Glutamatergic neuron (in vitro differentiated cells): ENCODE measurements around the gene PNPLA8. TPM values are rescaled to one million over a fixed set of nuclear protein-coding genes. Genes with fewer than 3 reads are reported as not detected.

Experiments
- DNase-seq: peaks from one replicate; pipeline ENCODE4 v3.0.0; 2022
- H3K27ac Mint-ChIP-seq: one replicate; pipeline ENCODE4 v1.8.0; 2020; ENCODE audit warnings: mild to moderate bottlenecking, mixed read lengths, inconsistent platforms; ENCODE audit not compliant: unreplicated experiment
- H3K27me3 Mint-ChIP-seq: one replicate; pipeline ENCODE4 v1.8.0; 2020; ENCODE audit warnings: mild to moderate bottlenecking, moderate library complexity, mixed read lengths, inconsistent platforms; ENCODE audit not compliant: unreplicated experiment
- H3K36me3 Mint-ChIP-seq: one replicate; pipeline ENCODE4 v1.8.0; 2020; ENCODE audit warnings: mild to moderate bottlenecking, mixed read lengths, inconsistent platforms; ENCODE audit not compliant: unreplicated experiment
- H3K4me1 Mint-ChIP-seq: one replicate; pipeline ENCODE4 v1.8.0; 2020; ENCODE audit warnings: mild to moderate bottlenecking, low read depth, mixed read lengths, inconsistent platforms; ENCODE audit not compliant: unreplicated experiment
- H3K4me3 Mint-ChIP-seq: one replicate; pipeline ENCODE4 v1.8.0; 2020; ENCODE audit warnings: mild to moderate bottlenecking, mixed read lengths, inconsistent platforms; ENCODE audit not compliant: unreplicated experiment
- H3K9me3 Mint-ChIP-seq: one replicate; pipeline ENCODE4 v1.8.0; 2020; ENCODE audit warnings: mild to moderate bottlenecking, moderate library complexity, mixed read lengths, inconsistent platforms; ENCODE audit not compliant: unreplicated experiment
- CTCF ChIP-seq: fragments of 200-600 bp; sonication (generic); IDR thresholded peaks from one replicate; pipeline ENCODE4 v1.5.0; 2021; ENCODE audit not compliant: partially characterized antibody, unreplicated experiment
- total RNA-seq: library from RNA; stranded (reverse); fragmentation: NEBNext Ultra II Directional; extraction: Animal tissue kit (Norgen Biotek cat#: 25700); gene quantifications from one replicate; pipeline ENCODE4 v1.2.1, GENCODE V29; 2021; ENCODE audit not compliant: unreplicated experiment

PNPLA8 gene
- total RNA-seq, 1 donor from 2014 or later: 46.4 TPM

- H3K4me3 Mint-ChIP-seq: no peak overlapping the region
- H3K4me1 Mint-ChIP-seq: peaks cover 43% of the 10 kb centered on the region
- no peaks in the 10 kb centered on the region for H3K36me3 Mint-ChIP-seq
- DNase-seq: no peak
- peaks cover 8% of the 10 kb centered on the region for H3K9me3 Mint-ChIP-seq
- H3K27me3 Mint-ChIP-seq: peaks cover 4% of the 10 kb centered on the region
- TF ChIP-seq CTCF: no peak
- H3K27ac Mint-ChIP-seq: no peak overlapping the region
Measured at GRCh38 chr7:108424013-108424412, 101.9 kb downstream of the PNPLA8 start.

- Mint-ChIP-seq H3K36me3 (no peaks in the 10 kb centered on the region), H3K4me1 (peaks cover 48% of the 10 kb centered on the region), H3K9me3 (peaks cover 8% of the 10 kb centered on the region), H3K27ac (no peak overlapping the region), H3K4me3 (peak overlapping the region; percentile 4), H3K27me3 (peaks cover 4% of the 10 kb centered on the region)
- no peak for DNase-seq
- TF ChIP-seq CTCF: no peak
Measured at GRCh38 chr7:108423089-108423989, 102.6 kb downstream of the PNPLA8 start.

- peaks cover 57% of the 10 kb centered on the region for H3K4me1 Mint-ChIP-seq
- no peak overlapping the region for H3K27ac Mint-ChIP-seq
- H3K27me3 Mint-ChIP-seq: peaks cover 6% of the 10 kb centered on the region
- DNase-seq: no peak
- H3K4me3 Mint-ChIP-seq: no peak overlapping the region
- H3K9me3 Mint-ChIP-seq: peaks cover 8% of the 10 kb centered on the region
- TF ChIP-seq CTCF: no peak
- H3K36me3 Mint-ChIP-seq: no peaks in the 10 kb centered on the region
Measured at GRCh38 chr7:108421720-108422331, 104.1 kb downstream of the PNPLA8 start.

Other genes starting within 250 kb of the PNPLA8 start
- gene NRCAM, start 69.7 kb downstream of the PNPLA8 start, total RNA-seq: 120 TPM
- 10.2 TPM for gene THAP5, start 43.6 kb upstream of the PNPLA8 start, total RNA-seq
- gene DNAJB9, start 43.7 kb upstream of the PNPLA8 start, total RNA-seq: 21.6 TPM